Erythroblast (primary cell): Measurements from ENCODE around the gene UBR1.

Source experiments
- GATA1 ChIP-seq: IDR thresholded peaks from 2 replicates; pipeline ENCODE4 v1.6.1; 2011; ENCODE audit warnings: low read depth, mild to moderate bottlenecking, control low read depth, low read length, moderate library complexity
- POLR2A ChIP-seq: IDR thresholded peaks from 2 replicates; pipeline ENCODE4 v1.6.1; 2011; ENCODE audit warnings: mild to moderate bottlenecking, low read length

DNA sequence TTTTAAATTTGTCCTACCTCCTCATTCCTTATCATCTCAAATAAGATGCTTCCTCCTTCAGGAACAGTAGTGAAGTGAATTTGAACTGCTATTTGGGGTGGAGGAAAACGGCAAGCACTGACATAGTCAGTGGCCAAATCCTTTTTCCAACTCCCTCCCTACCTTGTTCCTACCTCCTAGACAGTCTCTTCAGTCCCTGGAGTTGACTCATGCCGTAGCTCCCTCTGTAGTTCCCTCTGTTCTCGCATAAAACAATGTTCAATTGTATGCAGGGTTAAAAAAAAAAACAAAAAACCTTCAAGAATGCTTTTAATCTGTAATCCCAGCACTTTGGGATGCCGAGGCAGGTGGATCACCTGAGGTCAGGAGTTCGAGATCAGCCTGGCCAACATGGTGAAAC lies 1.4 kb downstream of the UBR1 start:
- TF ChIP-seq POLR2A (no peak), GATA1 (no peak)
